H54 (cell line): ENCODE measurements around the gene ADIPOR1.
A peak's percentile ranks its signal among the peaks of the same experiment; 100 is the strongest.
"Not testable (repeated sequence)": the region's sequence is repeated elsewhere in the genome, so short reads cannot be mapped to it uniquely, and the experiment has no call there.

Experiments used
- DNase-seq: peaks from one replicate; pipeline ENCODE4 v3.0.0; 2011; ENCODE audit warnings: low spot score, mixed read lengths; ENCODE audit not compliant: insufficient read length
- FAIRE-seq: peaks from 3 replicates; lab custom pipeline; 2011; peaks lifted over from hg19 to GRCh38; lab: Jason Lieb, UNC
- POLR2A ChIP-seq: IDR thresholded peaks from 2 replicates; pipeline ENCODE4 v1.6.1; 2011; ENCODE audit warnings: low read depth, mild to moderate bottlenecking, low read length

ADIPOR1 gene

GRCh38 chr1:202935844-202936243, 22.3 kb downstream of the ADIPOR1 start:
- FAIRE-seq (no peak), DNase-seq (no peak)
- TF ChIP-seq POLR2A: no peak

- DNase-seq (no peak), FAIRE-seq (no peak)
- TF ChIP-seq POLR2A: no peak
These were observed 23.4 kb downstream of the ADIPOR1 start for GRCh38 chr1:202934755-202935154.

DNA sequence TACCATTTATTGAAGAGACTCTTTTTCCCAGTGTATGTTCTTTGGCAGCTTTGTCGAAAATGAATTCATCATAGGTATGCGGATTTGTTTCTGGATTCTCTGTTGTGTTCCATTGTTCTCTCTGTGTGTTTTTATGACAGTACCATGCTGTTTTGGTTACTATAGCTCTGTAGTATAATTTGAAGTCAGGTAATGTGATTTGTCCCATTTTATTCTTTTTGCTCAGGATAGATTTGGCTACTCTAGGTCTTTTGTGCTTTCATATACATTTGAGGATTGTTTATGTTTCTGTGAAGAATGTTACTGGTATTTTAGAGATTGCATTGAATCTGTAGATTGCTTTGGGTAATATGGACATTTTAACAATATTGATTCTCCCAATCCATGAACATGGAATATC, 25.6 kb downstream of the ADIPOR1 start:
- DNase-seq (no peak), FAIRE-seq (no peak)
- no peak for TF ChIP-seq POLR2A

GRCh38 chr1:202926581-202927491, 31.3 kb downstream of the ADIPOR1 start, which contains the start of gene KLHL12:
TSS of gene KLHL12 (minus strand) at chr1:202927234. CDS start at chr1:202925162, 2,072 bp downstream.
- FAIRE-seq: peak; percentile 41
- peak; percentile 90 for TF ChIP-seq POLR2A
- DNase-seq: peak; percentile 90

DNA sequence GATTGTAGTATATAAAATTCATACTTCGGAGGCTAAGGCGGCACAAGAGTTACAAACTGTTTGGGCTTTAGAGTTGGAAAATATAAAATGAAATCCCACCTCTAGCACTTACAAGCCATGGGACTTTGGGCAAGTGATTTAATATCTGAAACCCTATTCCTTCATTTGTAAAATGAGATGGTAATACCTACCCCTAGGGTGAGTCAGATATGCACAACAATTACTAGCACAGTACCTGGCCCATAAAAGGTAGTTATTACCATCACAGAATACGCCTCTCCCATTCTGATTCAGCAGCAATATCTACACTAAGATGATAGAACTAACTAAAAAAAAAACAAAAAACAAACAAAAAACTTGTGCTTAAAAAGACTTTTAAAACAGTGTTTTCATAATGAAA, 34.6 kb downstream of the ADIPOR1 start:
- FAIRE-seq: no peak
- no peak for TF ChIP-seq POLR2A
- no peak for DNase-seq

DNA sequence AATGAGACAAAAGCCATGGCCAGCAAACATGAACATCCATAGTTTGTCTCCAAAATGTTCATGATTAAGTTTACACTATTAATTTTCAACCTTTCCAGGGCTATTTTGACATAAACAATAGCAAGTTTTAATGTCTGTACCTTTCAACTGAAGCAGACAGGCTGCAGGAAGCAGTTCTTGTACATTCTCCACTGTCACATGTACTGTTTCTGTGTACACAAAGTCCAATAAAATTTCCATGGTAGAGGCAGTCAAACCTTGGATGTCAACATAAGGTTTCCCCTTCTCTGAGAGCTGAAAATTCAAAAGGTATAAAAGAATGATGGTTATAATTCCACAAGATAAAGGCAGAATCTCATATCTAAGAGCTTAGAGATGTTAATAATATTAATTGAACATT, 38.5 kb downstream of the ADIPOR1 start:
- no peak for DNase-seq
- FAIRE-seq: no peak
- no peak for TF ChIP-seq POLR2A

- no peak for TF ChIP-seq POLR2A
- FAIRE-seq (no peak), DNase-seq (no peak)
These were observed 43.0 kb downstream of the ADIPOR1 start for GRCh38 chr1:202915146-202915545.

GRCh38 chr1:202912476-202912875, 45.6 kb downstream of the ADIPOR1 start:
- not testable (repeated sequence) for DNase-seq, FAIRE-seq

GRCh38 chr1:202909494-202909893, 48.6 kb downstream of the ADIPOR1 start:
- TF ChIP-seq POLR2A: no peak
- FAIRE-seq (no peak), DNase-seq (no peak)

- no peak for DNase-seq
- no peak for TF ChIP-seq POLR2A
- FAIRE-seq: no peak
These were observed 49.1 kb downstream of the ADIPOR1 start for GRCh38 chr1:202908998-202909397.

DNA sequence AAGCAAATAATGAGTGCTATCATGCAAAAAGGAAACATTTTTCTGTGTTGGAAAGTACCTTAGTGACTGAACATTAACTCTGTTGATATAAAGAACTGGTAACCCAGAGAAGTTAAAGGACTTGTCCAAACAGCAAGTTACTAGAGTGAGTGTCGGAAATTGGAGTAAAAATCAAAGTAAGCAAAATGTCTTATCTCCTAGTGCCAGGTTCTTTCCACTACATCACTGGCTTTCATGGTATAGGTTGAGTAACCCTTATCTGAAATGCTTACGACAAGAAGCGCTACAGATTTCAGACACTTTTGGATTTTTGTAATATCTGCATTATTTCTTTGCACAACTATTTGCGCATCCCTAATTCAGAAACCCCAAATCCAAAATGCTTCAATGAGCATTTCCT, 52.8 kb downstream of the ADIPOR1 start:
- DNase-seq (no peak), FAIRE-seq (no peak)
- no peak for TF ChIP-seq POLR2A

DNA sequence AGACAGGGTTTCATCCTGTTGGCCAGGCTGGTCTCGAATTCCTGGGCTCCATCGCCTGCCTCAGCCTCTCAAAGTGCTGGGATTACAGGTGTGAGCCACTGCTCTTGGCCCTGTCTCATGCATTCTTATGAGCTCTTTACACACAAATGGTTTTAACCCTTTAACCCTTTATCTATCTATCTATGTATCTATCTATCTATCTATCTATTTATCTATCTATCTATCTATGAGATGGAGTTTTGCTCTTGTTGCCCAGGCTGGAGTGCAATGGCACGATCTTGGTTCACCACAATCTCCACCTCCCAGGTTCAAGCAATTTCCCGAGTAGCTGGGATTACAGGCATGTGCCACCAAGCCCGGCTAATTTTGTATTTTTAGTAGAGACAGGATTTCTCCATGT, 54.3 kb downstream of the ADIPOR1 start:
- FAIRE-seq, DNase-seq: not testable (repeated sequence)

- DNase-seq (no peak), FAIRE-seq (no peak)
- no peak for TF ChIP-seq POLR2A
These were observed 56.6 kb downstream of the ADIPOR1 start for GRCh38 chr1:202901555-202901954.

- DNase-seq (no peak), FAIRE-seq (no peak)
- no peak for TF ChIP-seq POLR2A
These were observed 65.6 kb downstream of the ADIPOR1 start for GRCh38 chr1:202892501-202892900.
